Neural progenitor cell (in vitro differentiated cells): ENCODE measurements around the gene PDCD4.

Source experiments
- EZH2 ChIP-seq: fragments of 200-600 bp; sonication (generic); IDR thresholded peaks from 2 replicates; pipeline ENCODE4 v1.6.1; 2017; ENCODE audit warnings: antibody characterized with exemption, mild to moderate bottlenecking, moderate library complexity
- TF ChIP-seq, protein P1 (sequence below): fragments of 200-600 bp; sonication (generic); IDR thresholded peaks from 2 replicates; pipeline ENCODE4 v1.5.1; 2017; ENCODE audit warnings: antibody characterized with exemption, mild to moderate bottlenecking

DNA sequence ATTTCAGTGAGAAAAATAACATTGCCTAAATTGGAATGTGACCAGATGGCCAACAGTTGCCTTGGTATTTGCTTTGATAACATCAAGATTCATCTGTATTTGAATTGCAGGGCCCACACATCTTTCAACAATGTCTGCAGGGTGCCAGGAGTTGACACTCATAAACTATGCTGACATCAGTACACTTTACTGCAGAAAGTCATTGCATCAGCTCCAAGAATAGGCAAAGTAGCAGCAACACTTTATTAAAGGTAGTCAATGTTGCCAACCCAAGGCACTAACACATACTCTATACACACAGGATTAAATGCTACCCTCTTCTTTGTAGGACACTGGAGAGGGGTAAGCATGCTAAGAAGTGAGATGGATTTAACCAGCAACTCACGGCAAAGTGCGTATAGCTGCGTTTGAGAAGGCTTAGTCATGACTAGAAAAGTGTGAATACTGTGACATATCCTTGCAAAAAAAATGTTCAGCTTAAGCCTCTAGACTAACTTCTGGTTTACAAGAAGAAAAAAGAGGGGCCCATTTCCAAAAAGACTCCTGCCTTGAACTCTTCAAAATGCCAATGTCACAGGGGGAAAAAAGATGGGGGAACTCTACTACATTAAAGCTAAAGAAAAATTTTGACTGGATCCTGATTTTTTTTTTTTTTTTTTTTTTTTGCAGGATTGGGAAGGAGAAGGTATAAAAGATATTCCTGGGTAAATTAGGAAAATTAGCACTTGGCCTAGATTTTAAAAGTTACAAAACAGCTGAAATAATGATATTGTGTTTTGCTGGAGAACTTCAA is 45.0 kb downstream of the PDCD4 start:
- TF ChIP-seq, protein P1, sequence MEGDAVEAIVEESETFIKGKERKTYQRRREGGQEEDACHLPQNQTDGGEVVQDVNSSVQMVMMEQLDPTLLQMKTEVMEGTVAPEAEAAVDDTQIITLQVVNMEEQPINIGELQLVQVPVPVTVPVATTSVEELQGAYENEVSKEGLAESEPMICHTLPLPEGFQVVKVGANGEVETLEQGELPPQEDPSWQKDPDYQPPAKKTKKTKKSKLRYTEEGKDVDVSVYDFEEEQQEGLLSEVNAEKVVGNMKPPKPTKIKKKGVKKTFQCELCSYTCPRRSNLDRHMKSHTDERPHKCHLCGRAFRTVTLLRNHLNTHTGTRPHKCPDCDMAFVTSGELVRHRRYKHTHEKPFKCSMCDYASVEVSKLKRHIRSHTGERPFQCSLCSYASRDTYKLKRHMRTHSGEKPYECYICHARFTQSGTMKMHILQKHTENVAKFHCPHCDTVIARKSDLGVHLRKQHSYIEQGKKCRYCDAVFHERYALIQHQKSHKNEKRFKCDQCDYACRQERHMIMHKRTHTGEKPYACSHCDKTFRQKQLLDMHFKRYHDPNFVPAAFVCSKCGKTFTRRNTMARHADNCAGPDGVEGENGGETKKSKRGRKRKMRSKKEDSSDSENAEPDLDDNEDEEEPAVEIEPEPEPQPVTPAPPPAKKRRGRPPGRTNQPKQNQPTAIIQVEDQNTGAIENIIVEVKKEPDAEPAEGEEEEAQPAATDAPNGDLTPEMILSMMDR = no peak
- TF ChIP-seq EZH2 = no peak
